ENCODE results near the gene RXRG.

The RXRG gene

DNA sequence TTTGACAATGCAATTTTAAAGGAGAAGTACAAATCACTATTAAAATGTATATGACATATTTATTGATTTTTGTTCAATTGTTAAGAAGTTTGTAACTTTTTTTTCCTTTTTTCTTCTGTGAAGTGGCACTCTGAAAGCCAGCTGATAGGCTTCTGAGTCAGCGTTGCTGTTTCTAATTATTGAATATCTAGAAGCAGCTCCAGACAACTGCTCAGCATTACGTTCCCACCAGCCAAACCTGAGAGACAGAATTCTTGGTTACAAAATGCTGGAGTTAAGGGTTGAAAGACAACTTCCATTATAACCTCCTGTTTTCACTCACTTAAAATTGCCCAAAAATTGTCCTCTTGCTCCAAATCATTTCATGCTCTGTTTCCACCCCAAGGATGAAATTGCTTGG, 57.0 kb downstream of the RXRG start:
- DNase-seq (ENCODE audit: extremely low spot score): no peak
- TF ChIP-seq, protein P1, sequence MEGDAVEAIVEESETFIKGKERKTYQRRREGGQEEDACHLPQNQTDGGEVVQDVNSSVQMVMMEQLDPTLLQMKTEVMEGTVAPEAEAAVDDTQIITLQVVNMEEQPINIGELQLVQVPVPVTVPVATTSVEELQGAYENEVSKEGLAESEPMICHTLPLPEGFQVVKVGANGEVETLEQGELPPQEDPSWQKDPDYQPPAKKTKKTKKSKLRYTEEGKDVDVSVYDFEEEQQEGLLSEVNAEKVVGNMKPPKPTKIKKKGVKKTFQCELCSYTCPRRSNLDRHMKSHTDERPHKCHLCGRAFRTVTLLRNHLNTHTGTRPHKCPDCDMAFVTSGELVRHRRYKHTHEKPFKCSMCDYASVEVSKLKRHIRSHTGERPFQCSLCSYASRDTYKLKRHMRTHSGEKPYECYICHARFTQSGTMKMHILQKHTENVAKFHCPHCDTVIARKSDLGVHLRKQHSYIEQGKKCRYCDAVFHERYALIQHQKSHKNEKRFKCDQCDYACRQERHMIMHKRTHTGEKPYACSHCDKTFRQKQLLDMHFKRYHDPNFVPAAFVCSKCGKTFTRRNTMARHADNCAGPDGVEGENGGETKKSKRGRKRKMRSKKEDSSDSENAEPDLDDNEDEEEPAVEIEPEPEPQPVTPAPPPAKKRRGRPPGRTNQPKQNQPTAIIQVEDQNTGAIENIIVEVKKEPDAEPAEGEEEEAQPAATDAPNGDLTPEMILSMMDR (IDR thresholded peaks at IDR 0.05; ENCODE audit: control extremely low read depth, extremely low read depth, low read depth, missing control alignments): no peak
- POLR2A ChIA-PET: no interaction called here
- CTCF ChIA-PET: interaction anchor here (1.4 to 3.6 kb wide), 3 partner anchors 11 to 204 kb away, joined by 4 to 12 read pairs (median 6); no protein-coding TSS in a partner anchor

DNA sequence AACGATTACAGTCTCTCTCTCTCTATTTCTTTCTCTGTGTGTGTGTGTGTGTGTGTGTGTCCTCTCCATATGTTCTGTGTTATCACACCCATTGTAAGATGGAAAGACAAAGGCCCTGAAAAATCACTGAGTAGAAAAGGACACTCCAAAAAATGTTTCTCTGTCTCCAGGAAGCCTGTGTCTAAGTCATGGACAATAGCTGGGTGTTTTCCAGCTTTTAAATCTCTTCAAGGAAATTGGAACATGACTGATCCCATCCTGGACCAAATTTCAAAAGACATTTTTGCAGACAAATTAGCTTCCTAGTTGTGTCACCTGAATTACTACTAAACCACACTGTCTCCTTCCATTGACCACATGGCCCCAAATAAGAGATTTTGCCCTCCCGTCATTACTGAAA, 57.4 kb downstream of the RXRG start:
- CTCF ChIA-PET: interaction anchor here (1.4 to 3.6 kb wide), 2 partner anchors 20 to 205 kb away, joined by 6 to 12 read pairs; no protein-coding TSS in a partner anchor

DNA sequence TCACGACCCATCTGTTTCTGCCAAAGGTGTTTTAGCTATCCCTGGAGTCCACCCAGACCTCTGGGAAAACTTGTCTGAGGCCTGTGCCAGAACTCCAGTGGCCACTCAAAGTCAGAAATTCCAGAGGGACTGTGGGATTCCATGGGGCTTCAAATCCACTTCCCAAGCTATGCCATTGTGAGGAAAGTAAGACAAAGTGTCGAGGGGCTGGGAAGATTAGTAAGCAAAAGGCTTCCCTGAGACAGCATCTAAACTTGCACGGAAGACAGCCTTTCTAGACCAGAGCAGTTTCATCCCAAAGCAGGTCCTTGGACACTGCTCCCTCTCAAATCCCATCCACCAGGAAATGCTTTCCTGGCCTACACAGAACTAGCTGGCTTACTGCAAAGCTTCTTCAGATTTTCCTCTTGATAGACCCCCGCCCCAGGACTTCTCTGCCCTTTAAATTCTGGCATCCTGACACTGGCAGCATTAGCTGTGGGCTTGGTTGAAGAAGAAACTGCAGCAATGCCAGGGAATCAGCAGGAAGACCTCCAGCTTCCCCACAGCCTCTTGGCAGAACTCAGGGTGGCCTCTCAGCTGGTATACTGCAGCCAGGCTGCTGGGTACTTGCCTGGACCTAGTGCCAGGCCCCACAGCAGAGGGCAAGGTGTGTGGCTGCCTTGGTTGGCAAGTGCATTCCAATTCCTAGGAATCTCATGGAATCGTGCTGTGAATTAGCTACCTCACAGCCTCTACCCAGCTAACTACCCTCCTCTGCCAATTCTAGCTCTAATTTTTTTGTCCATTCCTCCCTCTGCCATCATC, 61.1 kb downstream of the RXRG start:
- CTCF ChIA-PET: interaction anchor here (0.9 to 6.7 kb wide), 6 partner anchors 9 to 209 kb away, joined by 3 to 80 read pairs (median 6); no protein-coding TSS in a partner anchor
- POLR2A ChIA-PET: no interaction called here
- no peak for DNase-seq (ENCODE audit: extremely low spot score)
- TF ChIP-seq, protein P1 (IDR thresholded peaks at IDR 0.05; ENCODE audit: control extremely low read depth, extremely low read depth, low read depth, missing control alignments): no peak

More for the DNA sequence above, 57.4 kb downstream of the RXRG start:
- TF ChIP-seq, protein P1 (IDR thresholded peaks at IDR 0.05; ENCODE audit: control extremely low read depth, extremely low read depth, low read depth, missing control alignments): no peak
- POLR2A ChIA-PET: no interaction called here
- DNase-seq (ENCODE audit: extremely low spot score): no peak

DNA sequence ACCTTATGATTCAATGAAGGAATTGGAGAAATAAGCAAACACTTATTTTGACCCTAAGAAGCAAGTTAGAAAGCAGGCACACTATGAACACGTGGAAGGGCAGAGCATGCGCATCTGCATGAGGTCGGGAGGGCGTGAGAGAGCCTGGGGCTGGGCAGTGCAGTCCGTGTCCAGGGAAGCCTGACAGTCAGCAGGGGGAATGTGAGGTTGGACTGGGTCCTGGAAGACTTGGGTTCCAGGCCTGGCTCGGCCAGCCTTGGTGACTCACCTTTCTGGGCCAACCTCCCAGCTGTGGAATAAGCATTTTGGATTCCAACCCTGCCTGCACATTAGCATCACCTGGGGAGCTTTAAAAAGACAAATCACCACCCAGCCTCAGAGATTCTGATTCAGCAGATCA, 61.9 kb downstream of the RXRG start:
- TF ChIP-seq, protein P1 (IDR thresholded peaks at IDR 0.05; ENCODE audit: control extremely low read depth, extremely low read depth, low read depth, missing control alignments): no peak
- POLR2A ChIA-PET: no interaction called here
- CTCF ChIA-PET: interaction anchor here (1.5 to 6.7 kb wide), 5 partner anchors 10 to 210 kb away, joined by 4 to 80 read pairs (median 7); no protein-coding TSS in a partner anchor

DNA sequence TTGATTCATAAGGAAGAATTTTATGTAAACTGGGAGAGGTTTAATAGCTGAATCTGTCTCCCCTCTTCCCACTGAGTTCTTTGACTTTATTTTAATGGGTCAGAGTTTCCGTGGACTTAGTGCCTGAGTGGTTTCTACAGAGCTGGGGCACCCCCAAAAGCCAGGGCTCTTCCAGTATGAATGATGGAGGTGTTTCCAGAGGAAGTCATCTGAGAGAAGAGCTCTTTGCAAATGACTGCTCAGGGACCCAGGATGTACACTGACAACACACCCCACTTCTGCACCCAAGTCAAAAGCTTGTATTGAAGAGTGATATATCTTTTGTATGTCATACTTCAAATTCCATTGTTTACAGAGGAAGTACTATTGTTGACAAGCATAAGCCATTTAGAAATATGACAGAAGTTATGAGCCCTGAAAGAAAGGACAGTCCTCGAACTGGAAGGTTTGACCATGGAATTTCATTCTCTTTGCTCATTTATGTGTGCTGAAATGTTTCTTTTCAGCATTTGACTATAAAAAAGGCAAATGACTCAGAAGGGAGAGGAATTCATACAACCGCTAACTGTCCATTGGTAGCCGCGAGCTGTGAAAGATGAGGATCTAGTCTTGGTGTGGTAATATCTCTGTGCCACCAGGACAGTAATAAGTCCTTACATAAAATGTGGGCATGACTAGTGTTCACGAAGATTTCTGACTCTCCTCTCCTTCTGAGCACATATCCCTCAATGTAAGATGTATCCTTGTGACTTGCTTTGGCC, 63.0 kb downstream of the RXRG start:
- CTCF ChIA-PET: interaction anchor here (0.6 to 6.7 kb wide), 5 partner anchors 11 to 43 kb away, joined by 3 to 80 read pairs (median 4); no protein-coding TSS in a partner anchor
- DNase-seq (ENCODE audit: extremely low spot score): no peak
- TF ChIP-seq, protein P1 (IDR thresholded peaks at IDR 0.05; ENCODE audit: control extremely low read depth, extremely low read depth, low read depth, missing control alignments): no peak
- POLR2A ChIA-PET: no interaction called here

More for the DNA sequence above, 61.9 kb downstream of the RXRG start:
- DNase-seq (ENCODE audit: extremely low spot score): no peak

DNA sequence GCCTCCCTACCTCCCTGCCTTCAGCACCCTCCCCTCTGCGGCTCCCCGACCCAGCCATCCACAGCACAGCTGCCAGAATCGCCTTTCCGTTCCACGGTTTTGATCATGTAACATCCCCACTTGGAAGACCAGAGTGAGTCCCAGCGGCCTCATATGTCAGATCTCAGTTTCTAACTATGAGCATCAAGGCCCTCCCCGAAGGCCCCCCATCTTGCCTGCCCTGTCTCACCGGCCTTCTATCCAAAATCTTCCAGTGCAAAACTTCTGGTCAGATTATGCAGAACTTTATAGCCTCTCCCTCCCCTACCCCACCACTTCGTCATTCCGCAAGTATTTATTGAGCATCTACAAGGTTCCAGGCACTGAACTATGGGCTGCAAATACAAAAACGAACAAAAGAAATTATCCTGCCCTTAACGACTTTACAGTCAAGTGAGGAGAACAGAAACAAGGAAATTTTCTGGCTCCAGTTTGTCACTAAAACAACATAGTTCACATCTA, 68.1 kb downstream of the RXRG start:
- CTCF ChIA-PET: interaction anchor here (1.3 to 5.9 kb wide), 4 partner anchors 10 to 209 kb away, joined by 4 to 38 read pairs (median 20); no protein-coding TSS in a partner anchor
- no peak for DNase-seq (ENCODE audit: extremely low spot score)
- POLR2A ChIA-PET: no interaction called here

More for the DNA sequence above, 68.1 kb downstream of the RXRG start:
- TF ChIP-seq, protein P1 (IDR thresholded peaks at IDR 0.05; ENCODE audit: control extremely low read depth, extremely low read depth, low read depth, missing control alignments): no peak
